HEK293 (cell line): ENCODE measurements around the gene CACNA1D.

Experiments used
- AEBP2 ChIP-seq: fragments of 450-650 bp; formaldehyde crosslinking; IDR thresholded peaks from 2 replicates; pipeline ENCODE4 v1.5.1; 2016; ENCODE audit warnings: missing biosample characterization, missing genetic modification characterization, borderline replicate concordance
- FEZF1 ChIP-seq: fragments of 450-650 bp; formaldehyde crosslinking; IDR thresholded peaks from 2 replicates; pipeline ENCODE4 v1.5.1; 2016; ENCODE audit warnings: missing biosample characterization, missing genetic modification characterization
- GLIS2 ChIP-seq: fragments of 450-650 bp; formaldehyde crosslinking; IDR thresholded peaks from 2 replicates; pipeline ENCODE4 v1.5.1; 2016; ENCODE audit warnings: missing biosample characterization, missing genetic modification characterization
- SP7 ChIP-seq: fragments of 450-650 bp; formaldehyde crosslinking; IDR thresholded peaks from 2 replicates; pipeline ENCODE4 v1.5.1; 2016; ENCODE audit warnings: missing biosample characterization, missing genetic modification characterization
- ZBTB20 ChIP-seq: fragments of 450-650 bp; formaldehyde crosslinking; IDR thresholded peaks from 2 replicates; pipeline ENCODE4 v1.5.1; 2016; ENCODE audit warnings: missing biosample characterization, missing genetic modification characterization
- ZBTB26 ChIP-seq: fragments of 450-650 bp; formaldehyde crosslinking; optimal IDR thresholded peaks from 2 replicates; pipeline ENCODE3; 2016; ENCODE audit warnings: missing biosample characterization, mild to moderate bottlenecking, missing genetic modification characterization
- ZBTB44 ChIP-seq: fragments of 450-650 bp; IDR thresholded peaks from 2 replicates; pipeline ENCODE4 v1.5.1; 2018; ENCODE audit warnings: missing biosample characterization, mild to moderate bottlenecking, missing genetic modification characterization
- ZBTB48 ChIP-seq: fragments of 450-650 bp; formaldehyde crosslinking; IDR thresholded peaks from 2 replicates; pipeline ENCODE4 v1.5.1; 2016; ENCODE audit warnings: missing biosample characterization, missing genetic modification characterization
- ZFP69B ChIP-seq: fragments of 450-650 bp; formaldehyde crosslinking; IDR thresholded peaks from 2 replicates; pipeline ENCODE4 v1.5.1; 2016; ENCODE audit warnings: missing biosample characterization, missing genetic modification characterization
- ZIC2 ChIP-seq: fragments of 450-650 bp; formaldehyde crosslinking; IDR thresholded peaks from 2 replicates; pipeline ENCODE4 v1.5.1; 2016; ENCODE audit warnings: missing biosample characterization, missing genetic modification characterization
- ZNF10 ChIP-seq: fragments of 450-650 bp; formaldehyde crosslinking; IDR thresholded peaks from 2 replicates; pipeline ENCODE4 v1.5.1; 2017; ENCODE audit warnings: missing biosample characterization, missing genetic modification characterization
- ZNF148 ChIP-seq: fragments of 450-650 bp; formaldehyde crosslinking; IDR thresholded peaks from 2 replicates; pipeline ENCODE4 v1.5.0; 2017; ENCODE audit warnings: missing biosample characterization, missing genetic modification characterization, borderline replicate concordance
- ZNF174 ChIP-seq: fragments of 450-650 bp; formaldehyde crosslinking; IDR thresholded peaks from 2 replicates; pipeline ENCODE4 v1.5.0; 2017; ENCODE audit warnings: missing biosample characterization, mild to moderate bottlenecking, missing genetic modification characterization
- ZNF24 ChIP-seq: fragments of 450-650 bp; formaldehyde crosslinking; IDR thresholded peaks from 2 replicates; pipeline ENCODE4 v1.5.1; 2016; ENCODE audit warnings: missing biosample characterization, missing genetic modification characterization
- ZNF311 ChIP-seq: fragments of 450-650 bp; formaldehyde crosslinking; IDR thresholded peaks from 2 replicates; pipeline ENCODE4 v1.5.1; 2017; ENCODE audit warnings: missing biosample characterization, missing genetic modification characterization, borderline replicate concordance
- ZNF394 ChIP-seq: fragments of 450-650 bp; formaldehyde crosslinking; IDR thresholded peaks from 2 replicates; pipeline ENCODE4 v1.5.1; 2016; ENCODE audit warnings: missing biosample characterization, missing genetic modification characterization, mild to moderate bottlenecking, moderate library complexity, borderline replicate concordance
- ZNF449 ChIP-seq: fragments of 450-650 bp; formaldehyde crosslinking; IDR thresholded peaks from 2 replicates; pipeline ENCODE4 v1.5.1; 2017; ENCODE audit warnings: missing biosample characterization, mild to moderate bottlenecking, missing genetic modification characterization, moderate library complexity
- ZNF488 ChIP-seq: fragments of 450-650 bp; formaldehyde crosslinking; IDR thresholded peaks from 2 replicates; pipeline ENCODE4 v1.5.1; 2016; ENCODE audit warnings: missing biosample characterization, missing genetic modification characterization
- ZNF529 ChIP-seq: fragments of 450-650 bp; formaldehyde crosslinking; IDR thresholded peaks from 2 replicates; pipeline ENCODE4 v1.5.1; 2017; ENCODE audit warnings: missing genetic modification characterization, missing biosample characterization; ENCODE audit not compliant: insufficient replicate concordance
- ZNF560 ChIP-seq: fragments of 450-650 bp; formaldehyde crosslinking; IDR thresholded peaks from 2 replicates; pipeline ENCODE4 v1.5.1; 2017; ENCODE audit warnings: missing biosample characterization, missing genetic modification characterization, borderline replicate concordance
- ZNF561 ChIP-seq: fragments of 450-650 bp; IDR thresholded peaks from 2 replicates; pipeline ENCODE4 v1.5.1; 2018; ENCODE audit warnings: missing biosample characterization, missing genetic modification characterization, borderline replicate concordance
- ZNF660 ChIP-seq: fragments of 450-650 bp; IDR thresholded peaks from 2 replicates; pipeline ENCODE4 v1.5.1; 2018; ENCODE audit warnings: missing biosample characterization, mild to moderate bottlenecking, missing genetic modification characterization
- ZNF670 ChIP-seq: fragments of 450-650 bp; formaldehyde crosslinking; IDR thresholded peaks from 2 replicates; pipeline ENCODE4 v1.5.1; 2016; ENCODE audit warnings: missing biosample characterization, missing genetic modification characterization, low read depth
- ZNF76 ChIP-seq: fragments of 450-650 bp; formaldehyde crosslinking; IDR thresholded peaks from 2 replicates; pipeline ENCODE4; 2016; ENCODE audit warnings: low read depth, missing biosample characterization, missing genetic modification characterization, borderline replicate concordance
- ZNF768 ChIP-seq: fragments of 450-650 bp; formaldehyde crosslinking; IDR thresholded peaks from 2 replicates; pipeline ENCODE4 v1.5.1; 2018; ENCODE audit warnings: missing biosample characterization, mild to moderate bottlenecking, missing genetic modification characterization
- ZNF830 ChIP-seq: fragments of 450-650 bp; IDR thresholded peaks from 2 replicates; pipeline ENCODE4 v1.5.0; 2018; ENCODE audit warnings: missing biosample characterization, missing genetic modification characterization, low read depth, mild to moderate bottlenecking, moderate library complexity

CACNA1D gene

GRCh38 chr3:53846134-53846850 is 351.9 kb downstream of the CACNA1D start, which contains the start of the genes CHDH and IL17RB (continued):
- TF ChIP-seq FEZF1 (tag by site-specific recombination) (0 out of 2 replicates have a peak, but pooled peaks have one; percentile 6), ZNF560 (tag by site-specific recombination) (no peak), ZNF24 (tag by site-specific recombination) (no peak), ZFP69B (tag by site-specific recombination) (0 out of 2 replicates have a peak, but pooled peaks have one; percentile 12), ZNF660 (tag by site-specific recombination) (peak; percentile 63; the same call in 1 of the 2 replicates), ZNF561 (tag by site-specific recombination) (peak; percentile 81; the same call in 1 of the 2 replicates), ZNF311 (tag by site-specific recombination) (no peak), ZNF174 (no peak), ZNF76 (tag by site-specific recombination) (peak; percentile 13; the same call in 1 of the 2 replicates), SP7 (tag by site-specific recombination) (peak; percentile 59; the same call in 1 of the 2 replicates), ZBTB20 (tag by site-specific recombination) (peak; percentile 77; the same call in 1 of the 2 replicates), ZIC2 (tag by site-specific recombination) (peak; percentile 43; the same call in 1 of the 2 replicates), ZNF768 (tag by site-specific recombination) (no peak), ZNF148 (tag by site-specific recombination) (no peak), ZBTB26 (peak; percentile 81), ZNF488 (tag by site-specific recombination) (no peak), ZNF830 (tag by site-specific recombination) (no peak), ZBTB48 (tag by site-specific recombination) (no peak), ZNF394 (no peak), GLIS2 (tag by site-specific recombination) (peak; percentile 59), ZBTB44 (tag by site-specific recombination) (peak; percentile 66; the same call in 1 of the 2 replicates), ZNF10 (tag by site-specific recombination) (peak; percentile 55; the same call in 1 of the 2 replicates), ZNF529 (no peak), ZNF449 (0 out of 2 replicates have a peak, but pooled peaks have one; percentile 28), ZNF670 (tag by site-specific recombination) (no peak), AEBP2 (tag by site-specific recombination) (no peak)
